ENCODE results near the gene BCKDK. TPM values are rescaled to one million over a fixed set of nuclear protein-coding genes. Genes with fewer than 3 reads are reported as not detected.

Gene BCKDK
- total and polyA plus RNA-seq, 2 of the 13 experiments (the other 11 are each of a cell fraction or from before 2014, with no cell fraction given) = 24.9 to 42.6 TPM

DNA sequence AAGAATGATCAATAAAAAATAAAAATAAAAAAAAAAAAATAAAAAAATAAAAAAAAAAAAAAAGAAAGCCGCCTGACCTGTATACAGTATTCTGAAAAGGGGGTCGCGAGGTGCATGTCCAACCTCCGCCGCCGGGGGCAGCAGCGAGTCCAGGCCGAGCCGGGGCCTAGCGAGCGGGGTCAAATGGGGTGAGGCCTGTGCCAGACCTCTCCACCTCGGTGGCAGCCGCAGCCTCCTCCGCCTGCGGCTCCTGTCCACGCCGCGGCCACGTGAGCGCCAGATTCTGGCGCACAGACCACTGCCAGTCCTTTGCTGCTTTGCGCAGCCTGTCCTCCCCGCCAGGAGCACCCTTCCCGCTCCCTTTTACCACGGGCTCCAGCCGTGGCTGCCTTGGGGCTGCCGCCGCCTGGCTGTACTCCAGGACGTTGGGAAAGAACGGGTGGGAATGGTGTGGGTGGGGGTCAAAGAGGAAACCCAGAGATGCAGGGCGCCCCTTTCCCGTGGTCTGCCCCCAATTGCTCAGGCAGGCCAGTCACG, 2.4 kb upstream of the BCKDK start (continued):
- TF ChIP-seq, protein P1, sequence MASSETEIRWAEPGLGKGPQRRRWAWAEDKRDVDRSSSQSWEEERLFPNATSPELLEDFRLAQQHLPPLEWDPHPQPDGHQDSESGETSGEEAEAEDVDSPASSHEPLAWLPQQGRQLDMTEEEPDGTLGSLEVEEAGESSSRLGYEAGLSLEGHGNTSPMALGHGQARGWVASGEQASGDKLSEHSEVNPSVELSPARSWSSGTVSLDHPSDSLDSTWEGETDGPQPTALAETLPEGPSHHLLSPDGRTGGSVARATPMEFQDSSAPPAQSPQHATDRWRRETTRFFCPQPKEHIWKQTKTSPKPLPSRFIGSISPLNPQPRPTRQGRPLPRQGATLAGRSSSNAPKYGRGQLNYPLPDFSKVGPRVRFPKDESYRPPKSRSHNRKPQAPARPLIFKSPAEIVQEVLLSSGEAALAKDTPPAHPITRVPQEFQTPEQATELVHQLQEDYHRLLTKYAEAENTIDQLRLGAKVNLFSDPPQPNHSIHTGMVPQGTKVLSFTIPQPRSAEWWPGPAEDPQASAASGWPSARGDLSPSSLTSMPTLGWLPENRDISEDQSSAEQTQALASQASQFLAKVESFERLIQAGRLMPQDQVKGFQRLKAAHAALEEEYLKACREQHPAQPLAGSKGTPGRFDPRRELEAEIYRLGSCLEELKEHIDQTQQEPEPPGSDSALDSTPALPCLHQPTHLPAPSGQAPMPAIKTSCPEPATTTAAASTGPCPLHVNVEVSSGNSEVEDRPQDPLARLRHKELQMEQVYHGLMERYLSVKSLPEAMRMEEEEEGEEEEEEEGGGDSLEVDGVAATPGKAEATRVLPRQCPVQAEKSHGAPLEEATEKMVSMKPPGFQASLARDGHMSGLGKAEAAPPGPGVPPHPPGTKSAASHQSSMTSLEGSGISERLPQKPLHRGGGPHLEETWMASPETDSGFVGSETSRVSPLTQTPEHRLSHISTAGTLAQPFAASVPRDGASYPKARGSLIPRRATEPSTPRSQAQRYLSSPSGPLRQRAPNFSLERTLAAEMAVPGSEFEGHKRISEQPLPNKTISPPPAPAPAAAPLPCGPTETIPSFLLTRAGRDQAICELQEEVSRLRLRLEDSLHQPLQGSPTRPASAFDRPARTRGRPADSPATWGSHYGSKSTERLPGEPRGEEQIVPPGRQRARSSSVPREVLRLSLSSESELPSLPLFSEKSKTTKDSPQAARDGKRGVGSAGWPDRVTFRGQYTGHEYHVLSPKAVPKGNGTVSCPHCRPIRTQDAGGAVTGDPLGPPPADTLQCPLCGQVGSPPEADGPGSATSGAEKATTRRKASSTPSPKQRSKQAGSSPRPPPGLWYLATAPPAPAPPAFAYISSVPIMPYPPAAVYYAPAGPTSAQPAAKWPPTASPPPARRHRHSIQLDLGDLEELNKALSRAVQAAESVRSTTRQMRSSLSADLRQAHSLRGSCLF (CRISPR knock-in tag; IDR thresholded peaks at IDR 0.05; ENCODE audit: borderline replicate concordance) = peak; percentile 69; the same call in 1 of the 2 replicates
- TF ChIP-seq, protein P2, sequence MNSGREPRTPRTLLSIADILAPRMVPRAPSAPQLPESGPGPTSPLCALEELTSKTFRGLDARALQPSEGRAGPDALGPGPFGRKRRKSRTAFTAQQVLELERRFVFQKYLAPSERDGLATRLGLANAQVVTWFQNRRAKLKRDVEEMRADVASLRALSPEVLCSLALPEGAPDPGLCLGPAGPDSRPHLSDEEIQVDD (CRISPR knock-in tag; IDR thresholded peaks at IDR 0.05; ENCODE audit: borderline replicate concordance) = peak; percentile 91; the same call in 1 of the 2 replicates
- TF ChIP-seq NR3C1 (CRISPR knock-in tag; IDR thresholded peaks at IDR 0.05) (no peak), ZNF460 (CRISPR knock-in tag; IDR thresholded peaks at IDR 0.05; ENCODE audit: borderline replicate concordance) (peak; percentile 74; the same call in 1 of the 2 replicates), SOX13 (IDR thresholded peaks at IDR 0.05) (no peak), SOX13 (CRISPR knock-in tag; conservative IDR thresholded peaks at IDR 0.05 in 1 of 2, IDR thresholded peaks at IDR 0.05 in 1 of 2) (peak in 1 of 2 experiments; percentile 89; a peak in 2 of 4 replicates), ZNF616 (CRISPR knock-in tag; IDR thresholded peaks at IDR 0.05; ENCODE audit: low read depth) (peak; percentile 95), KAT8 (CRISPR knock-in tag; IDR thresholded peaks at IDR 0.05) (peak; percentile 92), NR2F1 (CRISPR knock-in tag; IDR thresholded peaks at IDR 0.05) (peak; percentile 91 to 92), SRF (IDR thresholded peaks at IDR 0.05; ENCODE audit: low read depth, low read length) (no peak; the same call in 1 of the 2 replicates), ZNF3 (CRISPR knock-in tag; IDR thresholded peaks at IDR 0.05) (no peak), DNMT3B (CRISPR knock-in tag; conservative IDR thresholded peaks at IDR 0.05) (0 out of 2 replicates have a peak, but pooled peaks have one; percentile 72)
- TF ChIP-seq, protein P3, sequence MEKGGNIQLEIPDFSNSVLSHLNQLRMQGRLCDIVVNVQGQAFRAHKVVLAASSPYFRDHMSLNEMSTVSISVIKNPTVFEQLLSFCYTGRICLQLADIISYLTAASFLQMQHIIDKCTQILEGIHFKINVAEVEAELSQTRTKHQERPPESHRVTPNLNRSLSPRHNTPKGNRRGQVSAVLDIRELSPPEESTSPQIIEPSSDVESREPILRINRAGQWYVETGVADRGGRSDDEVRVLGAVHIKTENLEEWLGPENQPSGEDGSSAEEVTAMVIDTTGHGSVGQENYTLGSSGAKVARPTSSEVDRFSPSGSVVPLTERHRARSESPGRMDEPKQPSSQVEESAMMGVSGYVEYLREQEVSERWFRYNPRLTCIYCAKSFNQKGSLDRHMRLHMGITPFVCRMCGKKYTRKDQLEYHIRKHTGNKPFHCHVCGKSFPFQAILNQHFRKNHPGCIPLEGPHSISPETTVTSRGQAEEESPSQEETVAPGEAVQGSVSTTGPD (CRISPR knock-in tag; IDR thresholded peaks at IDR 0.05) = peak; percentile 99
- TF ChIP-seq, protein P4, sequence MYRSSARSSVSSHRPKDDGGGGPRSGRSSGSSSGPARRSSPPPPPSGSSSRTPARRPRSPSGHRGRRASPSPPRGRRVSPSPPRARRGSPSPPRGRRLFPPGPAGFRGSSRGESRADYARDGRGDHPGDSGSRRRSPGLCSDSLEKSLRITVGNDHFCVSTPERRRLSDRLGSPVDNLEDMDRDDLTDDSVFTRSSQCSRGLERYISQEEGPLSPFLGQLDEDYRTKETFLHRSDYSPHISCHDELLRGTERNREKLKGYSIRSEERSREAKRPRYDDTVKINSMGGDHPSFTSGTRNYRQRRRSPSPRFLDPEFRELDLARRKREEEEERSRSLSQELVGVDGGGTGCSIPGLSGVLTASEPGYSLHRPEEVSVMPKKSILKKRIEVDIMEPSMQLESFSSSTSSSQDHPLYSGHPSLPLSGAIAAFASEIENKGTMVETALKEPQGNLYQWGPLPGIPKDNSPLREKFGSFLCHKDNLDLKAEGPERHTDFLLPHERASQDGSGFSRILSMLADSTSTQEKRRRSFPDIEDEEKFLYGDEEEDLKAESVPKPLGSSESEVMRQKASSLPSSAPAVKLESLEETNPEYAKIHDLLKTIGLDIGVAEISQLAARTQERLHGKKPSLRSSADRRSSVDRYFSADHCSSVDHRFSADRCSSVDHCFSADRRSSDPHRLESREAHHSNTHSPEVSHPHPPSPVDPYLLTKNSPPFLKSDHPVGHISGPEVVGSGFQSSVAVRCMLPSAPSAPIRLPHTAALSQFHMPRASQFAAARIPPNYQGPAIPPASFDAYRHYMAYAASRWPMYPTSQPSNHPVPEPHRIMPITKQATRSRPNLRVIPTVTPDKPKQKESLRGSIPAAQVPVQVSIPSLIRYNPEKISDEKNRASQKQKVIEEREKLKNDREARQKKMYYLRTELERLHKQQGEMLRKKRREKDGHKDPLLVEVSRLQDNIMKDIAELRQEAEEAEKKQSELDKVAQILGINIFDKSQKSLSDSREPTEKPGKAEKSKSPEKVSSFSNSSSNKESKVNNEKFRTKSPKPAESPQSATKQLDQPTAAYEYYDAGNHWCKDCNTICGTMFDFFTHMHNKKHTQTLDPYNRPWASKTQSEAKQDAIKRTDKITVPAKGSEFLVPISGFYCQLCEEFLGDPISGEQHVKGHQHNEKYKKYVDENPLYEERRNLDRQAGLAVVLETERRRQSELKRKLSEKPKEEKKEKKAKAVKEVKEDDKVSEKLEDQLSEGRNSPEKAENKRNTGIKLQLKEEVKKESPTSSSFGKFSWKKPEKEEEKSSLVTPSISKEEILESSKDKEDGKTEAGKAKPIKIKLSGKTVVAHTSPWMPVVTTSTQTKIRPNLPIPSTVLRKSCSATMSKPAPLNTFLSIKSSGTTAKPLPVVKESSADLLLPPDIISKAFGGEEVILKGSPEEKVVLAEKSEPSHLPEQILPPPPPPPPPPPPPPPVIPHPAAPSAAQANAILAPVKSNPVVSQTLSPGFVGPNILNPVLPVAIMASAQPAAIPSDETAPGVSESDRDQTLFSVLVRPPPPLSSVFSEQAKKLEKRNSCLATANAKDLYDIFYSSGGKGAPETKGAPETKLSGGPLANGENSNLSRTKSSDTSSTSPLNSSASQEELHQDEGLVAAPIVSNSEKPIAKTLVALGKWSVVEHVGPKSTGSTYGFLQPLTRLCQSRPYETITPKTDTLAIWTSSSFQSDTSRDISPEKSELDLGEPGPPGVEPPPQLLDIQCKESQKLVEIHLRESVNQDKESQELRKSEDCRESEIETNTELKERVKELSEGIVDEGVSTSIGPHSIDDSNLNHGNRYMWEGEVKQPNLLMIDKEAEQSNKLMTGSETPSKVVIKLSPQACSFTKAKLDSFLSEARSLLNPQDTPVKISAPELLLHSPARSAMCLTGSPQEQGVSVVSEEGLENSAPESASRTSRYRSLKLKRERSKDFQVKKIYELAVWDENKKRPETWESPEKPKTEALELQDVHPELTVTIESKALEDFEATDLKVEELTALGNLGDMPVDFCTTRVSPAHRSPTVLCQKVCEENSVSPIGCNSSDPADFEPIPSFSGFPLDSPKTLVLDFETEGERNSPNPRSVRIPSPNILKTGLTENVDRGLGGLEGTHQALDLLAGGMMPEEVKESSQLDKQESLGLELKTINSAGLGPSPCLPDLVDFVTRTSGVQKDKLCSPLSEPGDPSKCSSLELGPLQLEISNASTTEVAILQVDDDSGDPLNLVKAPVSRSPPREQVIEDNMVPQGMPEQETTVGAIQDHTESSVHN (CRISPR knock-in tag; IDR thresholded peaks at IDR 0.05) = peak; percentile 98
